GM18873 (cell line): ENCODE data around the gene ZNF234.
"Not testable (repeated sequence)": the region's sequence is repeated elsewhere in the genome, so short reads cannot be mapped to it uniquely, and the experiment has no call there.

Source experiments
- ATAC-seq: cut with Tn5 transposase; IDR thresholded peaks from one replicate; pipeline ENCODE4 v1.9.1; 2021; ENCODE audit warnings: mild to moderate bottlenecking, moderate library complexity, moderate number of reproducible peaks; ENCODE audit not compliant: unreplicated experiment, low FRiP score

ZNF234 gene

GRCh38 chr19:44141191-44142058 is at the start of gene ZNF234:
Gene ZNF234 (plus strand): TSS chr19:44141554. CDS start chr19:44144633, 3,079 bp downstream.
- ATAC-seq, result no peak

- no peak for ATAC-seq
These were observed 49.2 kb upstream of the ZNF234 start for GRCh38 chr19:44092108-44092507.

- ATAC-seq, result peak; percentile 67
These were observed 47.2 kb upstream of the ZNF234 start, which contains the start of gene ZNF224 for GRCh38 chr19:44093931-44094765. Gene ZNF224 (plus strand): TSS chr19:44094361. CDS start chr19:44097874, 3,513 bp downstream.

GRCh38 chr19:44107751-44108150 is 33.6 kb upstream of the ZNF234 start:
- no peak for ATAC-seq

- no peak for ATAC-seq
These were observed 31.9 kb upstream of the ZNF234 start for GRCh38 chr19:44109458-44109857.

- no peak for ATAC-seq
These were observed 29.4 kb upstream of the ZNF234 start for GRCh38 chr19:44111910-44112463.

GRCh38 chr19:44112802-44113137 is 28.6 kb upstream of the ZNF234 start:
- ATAC-seq, result peak; percentile 21

GRCh38 chr19:44113138-44113783 is 28.1 kb upstream of the ZNF234 start, which contains the start of gene ZNF225:
Gene ZNF225 (plus strand): TSS chr19:44113399. CDS start chr19:44115828, 2,429 bp downstream.
- peak; percentile 76 for ATAC-seq

- ATAC-seq, result peak; percentile 5
These were observed 27.5 kb upstream of the ZNF234 start for GRCh38 chr19:44113784-44114390.

- not testable (repeated sequence) for ATAC-seq
These were observed 20.2 kb upstream of the ZNF234 start for GRCh38 chr19:44121162-44121561.

GRCh38 chr19:44131955-44132354 is 9.4 kb upstream of the ZNF234 start:
- ATAC-seq, result no peak

- no peak for ATAC-seq
These were observed 692 bp downstream of the ZNF234 start for GRCh38 chr19:44142059-44142433.

- no peak for ATAC-seq
These were observed 8.4 kb downstream of the ZNF234 start for GRCh38 chr19:44149776-44150175.

- ATAC-seq, result no peak
These were observed 10.1 kb downstream of the ZNF234 start for GRCh38 chr19:44151491-44151890.

GRCh38 chr19:44156475-44156874 is 15.1 kb downstream of the ZNF234 start:
- no peak for ATAC-seq

GRCh38 chr19:44163789-44164188 is 22.4 kb downstream of the ZNF234 start:
- no peak for ATAC-seq

- ATAC-seq, result peak; percentile 22
These were observed 22.9 kb downstream of the ZNF234 start for GRCh38 chr19:44164327-44164672.

- ATAC-seq, result peak; percentile 78
These were observed 23.5 kb downstream of the ZNF234 start, which contains the start of gene ZNF226 for GRCh38 chr19:44164673-44165512. Gene ZNF226 (plus strand): TSS chr19:44165100. CDS start chr19:44170081, 4,981 bp downstream.

GRCh38 chr19:44170660-44171059 is 29.3 kb downstream of the ZNF234 start:
- not testable (repeated sequence) for ATAC-seq
